Measurements from ENCODE around the gene OTOA. TPM values are rescaled to one million over a fixed set of nuclear protein-coding genes. Genes with fewer than 3 reads are reported as not detected.

OTOA gene
- total RNA-seq (2022; extraction: Qiagen RNA extraction; ENCODE audit: low read depth), result 0.05 TPM in 2 of 5 replicates, not detected in the others

GRCh38 chr16:21663889-21664647 lies at the start of gene OTOA:
Gene OTOA (plus strand): TSS chr16:21663968. CDS start chr16:21678515, 14,547 bp downstream.

GRCh38 chr16:21652453-21652852 lies 11.3 kb upstream of the OTOA start, which contains the start of gene IGSF6:
Gene IGSF6 (minus strand): TSS chr16:21652608. CDS start chr16:21652598, 10 bp downstream.

Other genes with a start within 250 kb of the OTOA start
- 92.8 to 101 TPM (median 94.6 TPM) in 5 replicates for gene METTL9, start 64.4 kb upstream of the OTOA start, total RNA-seq (2022; extraction: Qiagen RNA extraction; ENCODE audit: low read depth)
- gene IGSF6, start 11.4 kb upstream of the OTOA start, total RNA-seq (2022; extraction: Qiagen RNA extraction; ENCODE audit: low read depth), result not detected in 5 replicates
- 23.2 to 32.5 TPM (median 27.1 TPM) in 5 replicates for gene NPIPB4, start 193.8 kb downstream of the OTOA start, total RNA-seq (2022; extraction: Qiagen RNA extraction; ENCODE audit: low read depth)